Activated CD4-positive, CD25-positive, alpha-beta regulatory T cell (primary cell): ENCODE data around the gene SMARCA4.
"Not testable (repeated sequence)": the region's sequence is repeated elsewhere in the genome, so short reads cannot be mapped to it uniquely, and the experiment has no call there.

ENCODE experiments used
- DNase-seq, 4 experiments: peaks; one replicate each; lab custom pipeline; 2025; lab: John Stamatoyannopoulos, UW

Gene SMARCA4

GRCh38 chr19:11101057-11101456 lies 140.2 kb downstream of the SMARCA4 start:
- DNase-seq: no peak

GRCh38 chr19:11102944-11103343 lies 142.1 kb downstream of the SMARCA4 start:
- no peak for DNase-seq

DNA sequence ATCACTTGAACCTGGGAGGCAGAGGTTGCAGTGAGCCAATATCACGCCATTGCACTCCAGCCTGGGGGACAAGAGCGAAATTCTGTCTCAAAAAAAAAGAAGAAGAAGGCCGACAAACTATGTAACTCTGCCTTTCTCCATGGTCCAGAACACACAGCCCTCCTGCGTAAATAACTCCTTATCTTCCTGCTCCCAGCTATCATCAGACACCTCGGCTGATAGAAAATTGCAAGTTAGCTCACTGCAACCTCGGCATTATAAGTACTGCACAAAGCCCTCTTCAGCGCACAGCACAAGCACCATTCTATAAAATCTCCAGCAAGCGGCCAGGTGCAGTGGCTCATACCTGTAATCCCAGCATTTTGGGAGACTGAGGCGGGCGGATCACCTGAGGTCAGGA lies 142.8 kb downstream of the SMARCA4 start:
- DNase-seq: not testable (repeated sequence)

DNA sequence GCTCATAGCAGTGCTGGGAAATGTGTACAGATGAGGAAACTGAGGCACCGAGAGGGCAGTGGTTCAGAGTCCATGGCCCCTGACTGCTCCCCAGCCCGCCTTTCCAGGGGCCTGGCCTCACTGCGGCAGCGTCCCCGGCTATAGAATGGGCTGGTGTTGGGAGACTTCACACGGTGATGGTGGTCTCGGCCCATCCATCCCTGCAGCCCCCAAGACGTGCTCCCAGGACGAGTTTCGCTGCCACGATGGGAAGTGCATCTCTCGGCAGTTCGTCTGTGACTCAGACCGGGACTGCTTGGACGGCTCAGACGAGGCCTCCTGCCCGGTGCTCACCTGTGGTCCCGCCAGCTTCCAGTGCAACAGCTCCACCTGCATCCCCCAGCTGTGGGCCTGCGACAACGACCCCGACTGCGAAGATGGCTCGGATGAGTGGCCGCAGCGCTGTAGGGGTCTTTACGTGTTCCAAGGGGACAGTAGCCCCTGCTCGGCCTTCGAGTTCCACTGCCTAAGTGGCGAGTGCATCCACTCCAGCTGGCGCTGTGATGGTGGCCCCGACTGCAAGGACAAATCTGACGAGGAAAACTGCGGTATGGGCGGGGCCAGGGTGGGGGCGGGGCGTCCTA lies 144.3 kb downstream of the SMARCA4 start:
- DNase-seq: no peak

DNA sequence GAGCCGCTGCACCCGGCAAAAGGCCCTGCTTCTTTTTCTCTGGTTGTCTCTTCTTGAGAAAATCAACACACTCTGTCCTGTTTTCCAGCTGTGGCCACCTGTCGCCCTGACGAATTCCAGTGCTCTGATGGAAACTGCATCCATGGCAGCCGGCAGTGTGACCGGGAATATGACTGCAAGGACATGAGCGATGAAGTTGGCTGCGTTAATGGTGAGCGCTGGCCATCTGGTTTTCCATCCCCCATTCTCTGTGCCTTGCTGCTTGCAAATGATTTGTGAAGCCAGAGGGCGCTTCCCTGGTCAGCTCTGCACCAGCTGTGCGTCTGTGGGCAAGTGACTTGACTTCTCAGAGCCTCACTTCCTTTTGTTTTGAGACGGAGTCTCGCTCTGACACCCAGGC lies 145.6 kb downstream of the SMARCA4 start:
- no peak for DNase-seq

DNA sequence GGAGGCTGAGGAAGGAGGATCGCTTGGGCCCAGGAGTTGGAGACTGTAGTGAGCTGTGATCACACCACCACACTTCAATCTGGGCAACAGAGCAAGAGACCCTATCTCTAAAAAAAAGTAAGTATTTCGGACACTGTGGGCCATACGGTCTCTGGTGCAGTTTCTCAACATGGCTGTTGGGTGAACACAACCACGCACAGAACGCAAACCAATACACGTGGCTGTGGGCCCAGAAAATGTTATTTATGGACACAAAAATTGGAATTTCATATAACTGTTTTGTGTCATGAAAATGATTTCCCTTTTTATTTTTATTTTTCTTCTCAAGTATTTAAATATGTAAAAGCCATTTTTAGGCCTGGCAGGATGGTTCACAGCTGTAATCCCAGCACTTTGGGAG lies 147.9 kb downstream of the SMARCA4 start:
- DNase-seq: no peak

DNA sequence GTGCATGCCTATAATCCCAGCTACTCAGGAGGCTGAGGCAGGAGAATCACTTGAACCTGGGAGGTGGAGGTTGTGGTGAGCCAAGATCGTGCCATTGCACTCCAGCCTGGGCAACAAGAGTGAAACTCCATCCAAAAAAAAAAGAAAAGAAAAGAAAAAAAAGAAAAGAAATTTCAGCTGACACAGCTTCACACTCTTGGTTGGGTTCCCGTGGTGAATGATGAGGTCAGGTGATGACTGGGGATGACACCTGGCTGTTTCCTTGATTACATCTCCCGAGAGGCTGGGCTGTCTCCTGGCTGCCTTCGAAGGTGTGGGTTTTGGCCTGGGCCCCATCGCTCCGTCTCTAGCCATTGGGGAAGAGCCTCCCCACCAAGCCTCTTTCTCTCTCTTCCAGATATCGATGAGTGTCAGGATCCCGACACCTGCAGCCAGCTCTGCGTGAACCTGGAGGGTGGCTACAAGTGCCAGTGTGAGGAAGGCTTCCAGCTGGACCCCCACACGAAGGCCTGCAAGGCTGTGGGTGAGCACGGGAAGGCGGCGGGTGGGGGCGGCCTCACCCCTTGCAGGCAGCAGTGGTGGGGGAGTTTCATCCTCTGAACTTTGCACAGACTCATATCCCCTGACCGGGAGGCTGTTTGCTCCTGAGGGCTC lies 150.4 kb downstream of the SMARCA4 start:
- no peak for DNase-seq

DNA sequence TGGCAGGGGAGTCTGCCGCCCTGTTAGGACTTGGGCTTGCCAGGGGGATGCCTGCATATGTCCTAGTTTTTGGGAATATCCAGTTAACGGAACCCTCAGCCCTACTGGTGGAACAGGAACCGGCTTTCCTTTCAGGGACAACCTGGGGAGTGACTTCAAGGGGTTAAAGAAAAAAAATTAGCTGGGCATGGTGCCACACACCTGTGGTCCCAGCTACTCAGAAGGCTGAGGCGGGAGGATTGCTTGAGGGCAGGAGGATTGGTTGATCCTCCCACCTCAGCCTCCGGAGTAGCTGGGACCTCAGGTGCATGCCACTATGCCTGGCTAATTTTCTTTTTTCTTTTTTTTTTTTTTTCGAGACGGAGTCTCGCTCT lies 150.9 kb downstream of the SMARCA4 start:
- no peak for DNase-seq
